ENCODE data around the gene UBL7.

DNA sequence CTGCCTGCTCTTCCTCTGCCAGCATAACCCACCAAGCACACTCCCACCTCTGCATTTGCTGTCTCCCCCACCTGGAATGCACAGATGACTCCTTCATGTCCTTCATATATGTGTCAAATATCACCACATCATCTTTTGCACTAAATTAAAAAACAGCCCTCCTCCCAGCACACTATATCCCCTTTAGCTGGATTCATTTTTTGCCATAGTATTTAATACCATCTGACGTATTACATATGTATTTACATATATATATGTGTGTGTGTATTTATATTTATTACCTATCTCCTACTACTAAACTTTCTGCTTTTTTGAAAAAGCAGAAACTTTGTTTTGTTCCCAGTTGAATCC is 29.4 kb upstream of the UBL7 start:
- TF ChIP-seq POLR2AphosphoS5 (IDR thresholded peaks at IDR 0.05; ENCODE audit: low read depth) (no peak), SPI1 (IDR thresholded peaks at IDR 0.05; ENCODE audit: borderline replicate concordance, low read depth) (no peak), GABPA (IDR thresholded peaks at IDR 0.05; ENCODE audit: low read depth) (no peak)
- TF ChIP-seq, protein P1, sequence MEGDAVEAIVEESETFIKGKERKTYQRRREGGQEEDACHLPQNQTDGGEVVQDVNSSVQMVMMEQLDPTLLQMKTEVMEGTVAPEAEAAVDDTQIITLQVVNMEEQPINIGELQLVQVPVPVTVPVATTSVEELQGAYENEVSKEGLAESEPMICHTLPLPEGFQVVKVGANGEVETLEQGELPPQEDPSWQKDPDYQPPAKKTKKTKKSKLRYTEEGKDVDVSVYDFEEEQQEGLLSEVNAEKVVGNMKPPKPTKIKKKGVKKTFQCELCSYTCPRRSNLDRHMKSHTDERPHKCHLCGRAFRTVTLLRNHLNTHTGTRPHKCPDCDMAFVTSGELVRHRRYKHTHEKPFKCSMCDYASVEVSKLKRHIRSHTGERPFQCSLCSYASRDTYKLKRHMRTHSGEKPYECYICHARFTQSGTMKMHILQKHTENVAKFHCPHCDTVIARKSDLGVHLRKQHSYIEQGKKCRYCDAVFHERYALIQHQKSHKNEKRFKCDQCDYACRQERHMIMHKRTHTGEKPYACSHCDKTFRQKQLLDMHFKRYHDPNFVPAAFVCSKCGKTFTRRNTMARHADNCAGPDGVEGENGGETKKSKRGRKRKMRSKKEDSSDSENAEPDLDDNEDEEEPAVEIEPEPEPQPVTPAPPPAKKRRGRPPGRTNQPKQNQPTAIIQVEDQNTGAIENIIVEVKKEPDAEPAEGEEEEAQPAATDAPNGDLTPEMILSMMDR (IDR thresholded peaks at IDR 0.05; ENCODE audit: insufficient read depth, low read length), result no peak
- TF ChIP-seq, protein P2, sequence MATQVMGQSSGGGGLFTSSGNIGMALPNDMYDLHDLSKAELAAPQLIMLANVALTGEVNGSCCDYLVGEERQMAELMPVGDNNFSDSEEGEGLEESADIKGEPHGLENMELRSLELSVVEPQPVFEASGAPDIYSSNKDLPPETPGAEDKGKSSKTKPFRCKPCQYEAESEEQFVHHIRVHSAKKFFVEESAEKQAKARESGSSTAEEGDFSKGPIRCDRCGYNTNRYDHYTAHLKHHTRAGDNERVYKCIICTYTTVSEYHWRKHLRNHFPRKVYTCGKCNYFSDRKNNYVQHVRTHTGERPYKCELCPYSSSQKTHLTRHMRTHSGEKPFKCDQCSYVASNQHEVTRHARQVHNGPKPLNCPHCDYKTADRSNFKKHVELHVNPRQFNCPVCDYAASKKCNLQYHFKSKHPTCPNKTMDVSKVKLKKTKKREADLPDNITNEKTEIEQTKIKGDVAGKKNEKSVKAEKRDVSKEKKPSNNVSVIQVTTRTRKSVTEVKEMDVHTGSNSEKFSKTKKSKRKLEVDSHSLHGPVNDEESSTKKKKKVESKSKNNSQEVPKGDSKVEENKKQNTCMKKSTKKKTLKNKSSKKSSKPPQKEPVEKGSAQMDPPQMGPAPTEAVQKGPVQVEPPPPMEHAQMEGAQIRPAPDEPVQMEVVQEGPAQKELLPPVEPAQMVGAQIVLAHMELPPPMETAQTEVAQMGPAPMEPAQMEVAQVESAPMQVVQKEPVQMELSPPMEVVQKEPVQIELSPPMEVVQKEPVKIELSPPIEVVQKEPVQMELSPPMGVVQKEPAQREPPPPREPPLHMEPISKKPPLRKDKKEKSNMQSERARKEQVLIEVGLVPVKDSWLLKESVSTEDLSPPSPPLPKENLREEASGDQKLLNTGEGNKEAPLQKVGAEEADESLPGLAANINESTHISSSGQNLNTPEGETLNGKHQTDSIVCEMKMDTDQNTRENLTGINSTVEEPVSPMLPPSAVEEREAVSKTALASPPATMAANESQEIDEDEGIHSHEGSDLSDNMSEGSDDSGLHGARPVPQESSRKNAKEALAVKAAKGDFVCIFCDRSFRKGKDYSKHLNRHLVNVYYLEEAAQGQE (IDR thresholded peaks at IDR 0.05; ENCODE audit: insufficient replicate concordance, low read depth), result no peak
